Measurements from ENCODE around the gene ALG9.

The ALG9 gene

GRCh38 chr11:111912535-111912934 lies 41.2 kb upstream of the ALG9 start, which contains the start of gene HSPB2:
TSS of gene HSPB2 (plus strand) at chr11:111912734. CDS start at chr11:111912830, 96 bp downstream.
- TF ChIP-seq REST (IDR thresholded peaks at IDR 0.05; ENCODE audit: low read depth) = no peak
- no peak for TF ChIP-seq USF1 (IDR thresholded peaks at IDR 0.05)
- TF ChIP-seq EP300 (IDR thresholded peaks at IDR 0.05; ENCODE audit: borderline replicate concordance) = no peak

GRCh38 chr11:111911563-111912401 lies 40.4 kb upstream of the ALG9 start, which contains the start of gene CRYAB:
TSS of gene CRYAB (minus strand) at chr11:111911770. CDS start at chr11:111911724, 46 bp downstream.
- TF ChIP-seq ZBTB7A (IDR thresholded peaks at IDR 0.05; ENCODE audit: low read depth) (no peak), TEAD4 (IDR thresholded peaks at IDR 0.05) (peak; percentile 61), EP300 (IDR thresholded peaks at IDR 0.05; ENCODE audit: borderline replicate concordance) (peak; percentile 37; the same call in 1 of the 2 replicates), TCF12 (IDR thresholded peaks at IDR 0.05; ENCODE audit: low read depth) (peak; percentile 40; the same call in 1 of the 2 replicates)

- TF ChIP-seq ZBTB7A (IDR thresholded peaks at IDR 0.05; ENCODE audit: low read depth) (no peak), EGR1 (IDR thresholded peaks at IDR 0.05) (no peak), EP300 (IDR thresholded peaks at IDR 0.05; ENCODE audit: borderline replicate concordance) (no peak), RAD21 (IDR thresholded peaks at IDR 0.05; ENCODE audit: low read depth) (no peak), MAX (IDR thresholded peaks at IDR 0.05) (no peak), FOXM1 (IDR thresholded peaks at IDR 0.05; ENCODE audit: borderline replicate concordance, low read depth) (no peak), TCF12 (IDR thresholded peaks at IDR 0.05; ENCODE audit: low read depth) (no peak), USF1 (IDR thresholded peaks at IDR 0.05) (no peak), CEBPB (IDR thresholded peaks at IDR 0.05) (no peak), REST (IDR thresholded peaks at IDR 0.05; ENCODE audit: low read depth) (no peak), YY1 (IDR thresholded peaks at IDR 0.05; ENCODE audit: low read depth) (no peak), NFIC (IDR thresholded peaks at IDR 0.05) (no peak), TAF1 (IDR thresholded peaks at IDR 0.05; ENCODE audit: low read depth) (no peak), TEAD4 (IDR thresholded peaks at IDR 0.05) (no peak)
Observed at GRCh38 chr11:111910676-111911562, 39.5 kb upstream of the ALG9 start.

- TF ChIP-seq TCF12 (IDR thresholded peaks at IDR 0.05; ENCODE audit: low read depth) (no peak), CREB1 (IDR thresholded peaks at IDR 0.05; ENCODE audit: low read depth) (no peak), EGR1 (IDR thresholded peaks at IDR 0.05) (no peak), MAX (IDR thresholded peaks at IDR 0.05) (no peak), REST (IDR thresholded peaks at IDR 0.05; ENCODE audit: low read depth) (no peak), YY1 (IDR thresholded peaks at IDR 0.05; ENCODE audit: low read depth) (no peak), EP300 (IDR thresholded peaks at IDR 0.05; ENCODE audit: borderline replicate concordance) (no peak), USF1 (IDR thresholded peaks at IDR 0.05) (no peak), TAF1 (IDR thresholded peaks at IDR 0.05; ENCODE audit: low read depth) (no peak), ZBTB7A (IDR thresholded peaks at IDR 0.05; ENCODE audit: low read depth) (no peak), CEBPB (IDR thresholded peaks at IDR 0.05) (no peak), RAD21 (IDR thresholded peaks at IDR 0.05; ENCODE audit: low read depth) (no peak), NFIC (IDR thresholded peaks at IDR 0.05) (no peak), TEAD4 (IDR thresholded peaks at IDR 0.05) (no peak), FOXM1 (IDR thresholded peaks at IDR 0.05; ENCODE audit: borderline replicate concordance, low read depth) (no peak)
Observed at GRCh38 chr11:111909378-111909777, 38.0 kb upstream of the ALG9 start.

Measured in Ishikawa (cell line).